HG03097 (cell line): ENCODE data around the gene DMD.
"Not testable (repeated sequence)": the region's sequence is repeated elsewhere in the genome, so short reads cannot be mapped to it uniquely, and the experiment has no call there.

Experiments
- ATAC-seq: cut with Tn5 transposase; IDR thresholded peaks from one replicate; pipeline ENCODE4 v1.9.1; 2021; ENCODE audit not compliant: unreplicated experiment, low FRiP score

DMD gene

DNA sequence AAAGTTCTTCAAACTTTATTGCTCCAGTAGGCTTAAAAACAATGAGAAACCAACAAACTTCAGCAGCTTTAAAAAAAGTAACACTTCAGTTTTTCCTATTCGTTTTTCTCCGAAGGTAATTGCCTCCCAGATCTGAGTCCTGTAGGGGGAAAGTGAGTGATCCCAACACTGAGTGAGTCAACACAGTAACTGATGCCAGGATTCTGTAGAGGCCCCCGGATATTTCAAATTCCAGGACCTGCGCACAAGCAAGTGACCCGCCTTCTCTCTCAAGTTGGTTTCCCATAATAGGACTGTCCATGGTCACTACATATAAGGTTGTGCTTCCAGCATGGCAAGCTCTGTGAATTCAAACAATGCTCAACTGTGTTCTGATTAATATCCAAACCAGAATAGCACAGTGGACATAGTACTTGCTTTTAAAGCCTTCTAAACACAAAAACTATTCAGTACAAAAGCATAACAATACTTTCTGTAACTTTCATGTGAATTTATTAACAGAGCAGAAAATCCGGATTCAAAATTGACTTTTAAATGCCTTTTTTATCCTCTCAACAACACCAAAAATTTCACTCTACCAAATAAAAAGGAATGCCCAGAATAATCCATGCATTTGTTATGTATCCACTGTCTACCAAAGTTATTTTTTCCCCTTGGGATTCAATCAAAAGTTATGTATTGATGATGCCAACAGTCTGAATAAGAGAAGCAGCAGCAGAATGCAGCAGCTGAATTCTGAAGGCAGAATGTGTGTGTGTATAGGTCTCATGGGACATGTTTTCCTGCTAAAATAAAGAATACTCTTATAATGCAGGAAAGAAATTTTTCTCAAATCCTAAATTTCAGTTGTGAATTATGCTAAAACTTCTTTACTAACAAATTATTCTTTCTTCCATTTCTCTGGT lies at the start of gene DMD:
DMD (minus strand) TSS at position 194 of the 905 bp plus-strand sequence. CDS start 237 bp downstream, outside the sequence.
- ATAC-seq, result no peak

DNA sequence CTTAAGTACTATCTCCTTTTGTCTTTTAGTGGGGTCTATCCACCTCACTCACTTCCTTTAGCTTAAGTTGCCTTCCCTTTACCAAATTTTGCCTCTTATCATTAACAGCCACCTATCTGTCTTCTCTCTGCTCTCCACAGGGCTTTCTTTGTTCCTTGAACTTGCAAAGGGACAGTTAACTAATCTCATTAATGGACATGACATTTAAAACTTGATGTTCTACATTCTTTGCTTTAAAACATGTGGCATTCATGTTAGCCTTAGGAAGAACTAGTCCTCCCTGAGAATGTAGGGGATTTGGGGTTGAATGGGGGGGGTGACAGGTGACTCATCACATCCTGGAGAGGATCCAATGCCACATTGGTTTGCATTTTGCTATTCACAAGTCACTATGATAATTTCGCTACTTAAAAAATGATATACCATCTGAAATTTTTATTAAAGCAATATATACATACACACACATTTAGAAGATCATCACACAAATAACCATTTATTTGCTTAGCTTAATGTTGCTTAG lies 41.0 kb upstream of the DMD start:
- ATAC-seq, result no peak

DNA sequence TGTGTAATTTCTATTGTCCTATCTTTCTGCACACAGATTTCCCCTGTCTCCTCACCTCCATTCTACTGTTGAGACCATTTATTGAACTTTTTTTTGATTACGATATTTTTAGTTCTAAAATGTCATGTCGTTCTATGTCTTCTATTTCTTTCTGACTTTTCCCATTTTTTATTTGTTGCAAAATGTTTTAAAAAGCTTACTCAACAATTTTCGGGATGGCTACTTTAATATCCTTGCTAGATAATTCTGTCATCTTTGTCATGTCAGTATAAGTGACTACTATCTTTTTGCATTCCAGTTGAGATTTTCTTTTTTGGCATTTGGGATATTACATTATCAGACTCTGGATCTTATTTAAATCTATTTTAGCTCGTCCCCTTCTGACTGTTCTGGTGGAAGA lies 7.5 kb upstream of the DMD start:
- no peak for ATAC-seq

DNA sequence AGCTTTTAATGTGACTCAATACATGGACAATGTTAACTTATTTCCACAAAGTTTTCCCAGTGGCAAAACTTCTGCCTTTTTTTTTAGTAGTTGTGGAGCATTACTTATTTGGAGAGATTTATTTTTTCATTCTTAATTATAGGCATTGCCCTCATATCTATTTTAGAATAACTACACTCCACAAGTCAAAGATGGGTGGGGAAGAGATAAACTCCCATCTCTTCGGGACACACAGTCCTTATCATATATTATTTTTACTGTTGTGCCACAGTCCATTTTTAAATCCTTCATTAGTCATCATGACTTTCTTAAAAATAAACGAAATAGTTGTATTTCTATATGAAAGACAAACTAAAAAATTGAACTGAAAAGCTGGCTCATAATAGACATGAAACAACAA lies 1.2 kb downstream of the DMD start:
- no peak for ATAC-seq

DNA sequence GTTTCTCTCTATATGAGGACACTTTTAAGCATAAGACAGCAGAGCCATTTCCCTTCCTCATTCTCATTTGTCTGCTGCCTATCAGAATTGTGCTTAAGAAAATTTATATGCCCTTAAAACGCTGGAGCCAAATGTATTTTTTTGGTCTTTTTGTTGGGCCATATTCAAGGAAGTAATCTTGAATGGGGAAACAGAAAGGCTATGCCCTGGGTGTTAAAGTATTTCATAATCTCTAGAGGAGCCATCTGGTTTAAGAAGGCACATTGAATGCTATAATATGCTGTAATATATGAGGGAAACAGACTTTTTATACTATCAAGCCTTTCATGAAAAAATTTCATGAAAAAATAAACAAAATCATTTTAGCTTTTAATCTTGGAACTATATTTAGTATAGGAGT lies 4.3 kb downstream of the DMD start:
- no peak for ATAC-seq

DNA sequence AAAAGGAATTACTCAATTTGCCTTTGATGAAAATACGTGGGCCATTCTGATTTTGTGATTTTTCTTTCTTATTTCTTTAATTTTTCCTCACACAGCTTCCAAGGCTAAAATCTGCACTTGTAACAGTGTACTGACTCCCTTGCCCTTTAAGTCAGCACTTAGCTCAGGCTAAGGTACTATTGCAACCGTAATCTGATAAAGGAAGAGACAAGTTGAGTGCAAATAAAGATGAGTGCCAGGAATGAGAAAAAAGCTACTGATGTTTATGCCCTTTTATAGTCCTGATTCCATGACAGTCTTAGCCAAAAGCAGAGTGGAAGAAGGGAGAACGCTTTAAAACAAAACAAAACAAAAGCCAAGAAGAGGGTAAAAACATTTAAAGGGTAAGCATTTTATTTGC lies 6.0 kb downstream of the DMD start:
- ATAC-seq, result no peak

DNA sequence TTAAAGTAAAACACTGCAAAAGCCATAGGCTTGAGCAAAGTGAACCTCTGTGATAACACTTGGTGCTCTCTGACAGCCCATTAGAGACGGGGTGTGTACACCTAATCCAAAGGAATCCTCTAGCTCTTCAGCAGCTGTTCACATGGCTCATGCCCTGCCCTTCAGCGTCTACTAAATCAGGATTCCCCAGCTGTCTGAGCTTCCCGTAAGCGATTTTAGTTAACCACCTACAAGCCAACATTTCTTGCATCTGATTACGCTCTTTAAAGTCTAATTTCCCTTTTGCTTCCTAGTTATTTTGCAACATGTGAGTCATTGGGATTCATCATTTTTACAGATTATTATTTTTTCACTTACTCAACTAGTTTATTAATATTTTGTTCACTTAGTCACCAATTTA lies 6.5 kb downstream of the DMD start:
- no peak for ATAC-seq

DNA sequence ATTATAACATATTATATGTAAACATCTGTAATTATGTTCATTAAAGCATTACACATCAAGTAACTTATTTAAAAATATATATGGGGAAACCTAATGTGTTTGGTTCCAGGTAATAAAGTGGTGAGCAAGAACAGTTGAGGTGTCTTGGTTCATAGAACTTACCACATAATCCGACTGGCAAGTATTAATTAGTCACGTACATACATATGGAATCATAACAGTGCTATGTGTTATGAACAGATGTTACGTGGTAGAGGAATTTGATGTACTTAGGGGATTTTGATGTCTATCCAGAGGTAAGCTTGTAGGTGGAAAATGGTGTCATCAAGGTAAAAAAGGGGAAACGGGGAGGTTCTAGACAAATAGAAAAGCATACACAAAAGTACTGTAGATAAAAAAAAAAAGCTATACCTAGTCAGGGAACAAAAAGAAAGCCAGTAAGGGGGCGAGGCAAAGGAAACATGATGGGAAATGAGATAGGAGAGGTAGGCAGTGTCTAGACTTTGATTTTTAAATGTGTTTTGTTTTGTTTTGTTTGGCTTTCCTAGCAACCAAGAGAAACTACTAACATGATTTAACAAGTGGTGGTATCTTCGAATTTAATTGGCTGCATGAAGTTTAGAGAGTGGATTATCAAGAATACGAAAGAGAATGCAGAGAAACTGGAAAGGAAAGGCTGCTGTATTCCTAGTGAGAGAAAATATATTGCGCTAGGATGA lies 12.6 kb downstream of the DMD start:
- no peak for ATAC-seq

DNA sequence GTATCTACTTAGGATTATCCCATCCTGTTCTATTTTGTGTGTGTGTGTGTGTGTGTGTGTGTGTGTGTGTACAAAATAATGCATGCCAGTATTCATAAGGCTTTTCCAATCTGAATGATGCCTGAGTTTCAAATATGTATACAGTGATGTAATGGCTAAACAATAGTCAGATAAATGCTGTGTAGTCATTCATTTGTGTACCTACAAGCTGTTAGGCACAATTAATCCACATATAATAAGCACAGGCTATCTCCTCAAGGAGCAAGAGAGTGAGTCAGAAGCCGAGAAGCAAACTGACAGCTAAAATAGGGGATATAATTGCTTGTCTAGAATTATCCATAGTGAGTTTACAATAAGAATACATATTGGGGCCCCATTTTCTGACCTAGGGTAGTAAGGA lies 15.7 kb downstream of the DMD start:
- no peak for ATAC-seq

DNA sequence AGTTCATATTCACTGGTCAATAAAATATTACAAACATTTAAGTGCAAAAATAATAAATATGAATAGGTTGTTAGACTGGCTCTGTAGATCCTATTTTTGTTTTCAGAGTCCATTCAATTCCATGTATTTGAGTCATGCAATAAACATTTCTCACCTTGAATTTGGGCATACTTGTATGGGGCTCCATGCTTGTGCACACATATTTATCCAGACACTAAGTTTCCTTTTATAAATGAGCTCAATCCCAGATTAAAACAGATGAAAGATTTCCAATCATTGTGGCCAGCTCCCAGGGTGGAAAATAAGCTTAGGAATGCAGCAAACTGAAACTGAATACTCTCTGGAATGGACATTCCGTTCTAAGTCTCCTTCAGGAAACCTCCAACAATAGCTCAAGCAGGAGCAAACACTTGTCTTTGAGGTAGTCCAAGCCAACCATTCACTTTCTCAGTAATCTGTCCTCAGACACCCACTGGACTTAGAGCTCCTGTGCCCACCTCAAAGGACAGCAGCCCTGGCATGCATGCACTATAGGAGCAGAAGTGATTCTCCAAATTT lies 16.4 kb downstream of the DMD start:
- ATAC-seq, result no peak

DNA sequence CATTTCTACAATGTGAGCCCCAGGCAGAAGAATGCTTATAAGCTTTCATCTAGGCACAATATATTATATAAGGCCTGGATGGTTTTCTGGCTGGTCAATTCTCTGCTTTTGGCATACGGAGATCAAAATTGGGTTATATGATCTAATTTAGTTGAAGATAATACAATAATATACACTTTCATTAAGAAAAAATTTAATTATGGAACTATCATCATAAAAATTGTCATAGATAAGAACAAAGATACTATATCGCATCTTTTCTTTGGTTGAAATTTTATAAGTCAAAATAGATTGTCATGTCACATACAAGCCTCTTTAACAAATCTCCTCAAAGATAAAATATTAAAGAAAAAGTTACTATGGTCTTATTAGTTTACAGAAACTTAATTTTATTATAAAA lies 17.1 kb downstream of the DMD start:
- ATAC-seq, result no peak

DNA sequence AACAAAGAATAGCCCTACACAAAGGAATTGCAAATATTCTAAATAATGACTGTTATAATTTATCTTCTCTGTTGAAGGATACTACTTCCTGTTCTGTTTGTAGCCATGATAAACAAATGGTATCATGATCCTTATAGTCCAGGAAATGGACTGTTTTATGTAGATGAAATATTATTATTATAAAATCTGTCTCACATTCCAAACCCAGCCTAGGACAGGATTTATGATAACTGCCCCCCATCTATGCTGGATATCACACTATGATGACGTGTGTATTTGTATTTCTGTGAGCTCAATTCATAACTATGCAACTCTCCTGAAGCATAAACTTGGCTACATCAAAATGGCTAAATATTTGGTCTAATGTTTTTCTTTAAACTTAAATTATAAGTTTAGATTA lies 21.3 kb downstream of the DMD start:
- no peak for ATAC-seq

DNA sequence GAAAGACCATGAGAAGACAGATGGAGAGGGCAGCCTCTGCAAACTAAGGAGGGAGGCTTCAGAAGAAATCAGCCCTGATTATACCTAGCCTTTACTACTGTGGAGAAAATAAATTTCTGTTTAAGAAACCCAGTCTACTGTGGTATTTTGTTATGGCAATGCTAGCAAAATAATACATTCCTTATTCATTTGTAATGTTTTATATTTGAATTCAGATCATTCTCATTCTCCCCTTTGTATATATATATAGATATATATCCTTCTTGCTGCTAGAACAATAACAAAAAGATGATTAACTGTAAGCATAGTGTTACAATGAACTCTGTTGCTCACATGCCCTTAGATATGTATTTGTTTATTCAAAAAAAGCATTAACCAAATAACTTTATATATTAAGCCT lies 22.5 kb downstream of the DMD start:
- no peak for ATAC-seq

DNA sequence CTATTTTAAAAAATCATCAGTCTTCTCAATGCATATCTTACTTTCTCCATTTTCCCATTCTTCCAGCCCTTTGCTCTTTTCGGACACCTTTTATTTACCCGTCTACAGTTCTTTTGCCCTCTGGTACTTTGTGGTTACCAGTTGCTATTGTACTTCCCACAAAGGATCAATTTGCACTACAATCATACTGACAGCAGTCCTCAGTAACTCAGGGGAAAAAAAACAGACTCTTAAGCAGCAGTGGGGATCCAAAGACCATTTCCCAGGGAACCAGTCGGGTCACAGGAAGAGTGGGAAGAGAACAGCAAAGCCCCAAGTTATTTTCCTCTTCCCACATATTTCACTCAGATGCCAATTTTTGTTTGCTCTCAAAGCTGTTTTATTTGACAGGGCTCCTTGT lies 23.1 kb downstream of the DMD start:
- ATAC-seq, result no peak

DNA sequence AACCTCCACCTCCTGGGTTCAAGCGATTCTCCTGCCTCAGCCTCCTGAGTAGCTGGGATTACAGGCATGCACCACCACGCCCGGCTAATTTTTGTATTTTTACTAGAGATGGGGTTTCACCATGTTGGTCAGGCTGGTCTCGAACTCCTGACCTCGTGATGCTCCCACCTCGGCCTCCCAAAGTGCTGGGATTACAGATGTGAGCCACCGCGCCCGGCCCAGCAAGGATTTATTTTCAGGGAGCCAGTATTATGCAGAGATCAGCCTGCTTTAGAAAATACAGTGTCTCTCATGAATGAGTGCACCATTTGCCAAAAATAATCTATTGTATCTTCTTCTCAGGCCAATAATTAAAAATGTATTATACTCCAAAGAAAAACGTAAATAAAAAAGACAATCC lies 26.5 kb downstream of the DMD start:
- ATAC-seq, result not testable (repeated sequence)

DNA sequence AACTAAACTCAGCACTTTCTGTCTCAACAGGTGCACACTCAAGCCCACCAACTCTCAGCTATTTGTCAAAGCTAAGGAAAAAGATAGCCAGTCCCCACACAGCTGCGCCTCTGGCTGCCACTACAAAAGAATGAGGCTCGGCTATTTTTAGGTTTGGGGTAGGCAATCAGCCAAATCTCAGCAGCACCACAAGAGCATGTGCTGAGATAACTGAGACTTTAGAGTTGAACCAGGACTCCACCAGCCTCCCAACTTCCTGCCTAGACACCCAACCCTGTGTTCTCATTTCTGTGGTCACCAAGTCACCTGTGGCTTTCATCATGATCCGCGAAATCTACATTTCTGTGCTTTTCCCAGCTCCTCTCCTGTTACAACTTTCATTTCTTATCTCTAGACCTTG lies 28.0 kb downstream of the DMD start:
- no peak for ATAC-seq

DNA sequence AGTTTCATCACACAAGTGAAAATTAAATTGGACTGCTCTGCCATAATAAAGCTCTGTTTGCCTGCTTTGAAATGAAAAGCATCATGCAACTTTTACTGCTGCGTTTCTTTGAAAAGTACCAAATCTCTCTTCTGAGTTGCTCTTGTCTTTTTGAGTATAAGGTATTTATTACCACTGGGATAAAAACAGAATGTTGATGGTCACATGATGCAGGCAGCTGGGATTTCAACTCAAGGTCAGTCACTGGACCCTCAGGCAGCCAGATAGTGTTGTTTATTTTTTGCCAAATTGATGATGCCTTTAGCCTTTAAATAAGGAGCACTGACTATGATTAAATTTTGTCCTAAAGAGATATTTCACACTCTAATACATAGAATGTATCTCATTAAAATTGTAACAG lies 32.7 kb downstream of the DMD start:
- no peak for ATAC-seq

DNA sequence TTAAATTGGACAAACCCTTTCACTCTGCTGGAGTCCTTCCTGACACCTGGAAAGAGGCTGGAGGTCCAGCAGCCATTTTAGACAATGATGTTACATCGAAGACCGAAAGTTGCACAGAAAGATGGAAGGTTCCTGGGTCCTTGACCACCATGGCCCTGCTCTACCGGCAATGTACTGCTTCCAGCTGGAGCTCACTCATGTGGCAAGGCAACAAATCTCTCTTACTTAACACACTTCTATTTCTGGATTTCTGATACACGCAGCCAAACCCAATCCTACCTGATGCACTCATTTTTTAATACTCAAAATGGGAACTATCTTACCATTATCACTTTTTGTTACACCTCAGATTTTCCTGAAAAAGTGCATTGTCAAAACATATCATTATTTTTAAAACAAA lies 33.1 kb downstream of the DMD start:
- no peak for ATAC-seq

DNA sequence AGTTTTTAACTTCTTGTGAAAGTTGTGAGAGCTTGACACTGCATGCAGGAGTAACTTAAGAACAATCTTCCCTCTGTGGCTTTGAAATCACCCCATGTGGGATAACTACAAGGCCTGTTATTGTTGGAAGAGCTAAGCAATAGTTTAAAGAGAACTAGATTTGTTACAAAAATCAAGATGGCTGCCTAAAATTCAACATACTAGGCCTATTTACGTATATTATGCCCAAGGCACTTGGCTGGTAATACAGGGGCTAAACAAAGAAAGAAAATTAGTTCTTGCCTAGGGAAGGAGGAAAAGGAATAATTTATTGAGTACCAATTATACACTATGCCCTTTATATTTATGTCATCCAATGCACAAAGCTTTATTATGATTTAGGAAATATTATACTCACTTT lies 36.1 kb downstream of the DMD start:
- ATAC-seq, result no peak

DNA sequence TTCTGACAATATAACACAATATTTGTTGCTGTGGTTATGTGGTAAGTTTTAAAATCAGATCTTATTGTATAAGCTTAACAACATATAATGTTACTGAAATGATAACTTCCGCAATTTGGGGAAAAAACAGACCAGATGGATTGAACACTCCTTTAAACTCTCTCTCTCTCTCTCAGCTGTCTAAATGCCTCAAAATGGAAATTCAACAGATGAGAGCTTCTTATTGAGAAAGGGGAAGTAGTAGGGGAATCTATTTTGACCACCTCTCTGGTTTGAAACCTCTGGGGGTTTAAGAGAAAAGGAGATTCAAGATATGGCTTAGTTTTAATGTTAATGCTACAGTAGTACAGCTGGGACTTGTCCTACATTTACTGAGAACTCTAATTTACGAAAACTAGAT lies 40.3 kb downstream of the DMD start:
- ATAC-seq, result no peak

DNA sequence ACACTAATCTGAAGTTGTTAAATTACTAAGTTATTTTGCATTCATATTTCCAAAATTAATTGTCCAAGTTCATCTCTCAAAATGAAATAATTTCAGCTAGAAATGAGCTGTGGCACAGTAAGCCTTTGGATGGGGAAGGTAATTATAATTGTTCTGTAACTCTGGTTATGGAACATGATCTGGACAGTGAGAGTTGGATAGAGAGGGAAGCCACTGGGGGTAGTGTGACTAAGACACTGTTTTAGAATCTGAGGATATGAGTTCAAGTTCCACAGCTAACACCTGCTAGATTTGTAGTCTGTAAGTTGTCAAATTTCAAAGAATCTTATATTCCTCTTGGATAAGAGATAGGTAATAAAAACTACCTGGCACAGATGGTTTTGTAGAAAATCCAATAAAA lies 49.5 kb downstream of the DMD start:
- no peak for ATAC-seq

DNA sequence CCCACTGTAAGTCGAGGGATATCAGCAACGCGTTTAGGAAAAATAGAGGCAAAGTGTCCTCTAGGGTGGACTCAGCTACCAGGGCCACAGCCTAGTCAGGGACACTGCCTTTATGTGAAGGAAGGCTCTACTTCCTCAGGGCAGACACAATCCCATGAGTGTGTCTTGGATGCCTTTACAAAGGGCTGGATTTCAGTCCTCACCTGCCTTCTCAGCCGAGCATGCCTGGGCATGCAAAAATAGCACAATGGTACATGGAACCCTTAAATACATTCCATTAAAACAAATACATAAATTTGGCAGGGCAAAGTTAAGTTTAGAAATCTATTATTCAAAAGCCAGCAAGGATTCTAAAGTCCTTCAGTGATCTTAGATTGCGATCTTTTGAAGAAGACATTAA lies 51.1 kb downstream of the DMD start:
- no peak for ATAC-seq
